Right cardiac atrium (tissue), 5 donors: ENCODE data around the gene CGNL1. TPM values are rescaled to one million over a fixed set of nuclear protein-coding genes. Genes with fewer than 3 reads are reported as not detected.

Experiments
- ATAC-seq, 2 donors: fragments of 200-7000 bp; cut with Tn5 transposase; one replicate each; pipeline versions ENCODE4 v1.8.0 to v1.9.1; 2020; ENCODE audit warnings: moderate library complexity in 2 of 2, mild to moderate bottlenecking in 1 of 2
- DNase-seq, 3 donors: peaks; one replicate each; pipeline ENCODE4 v3.0.0-alpha.2; 2020
- H3K27ac ChIP-seq: one replicate; pipeline ENCODE4 v1.5.1; 2013; ENCODE audit warnings: mild to moderate bottlenecking, low read length, control low read depth, moderate library complexity
- H3K27me3 ChIP-seq: one replicate; pipeline ENCODE4 v1.6.1; 2013; ENCODE audit not compliant: control insufficient read depth, insufficient read depth
- H3K4me1 ChIP-seq: one replicate; pipeline ENCODE4 v1.6.1; 2013; ENCODE audit warnings: low read length; ENCODE audit not compliant: control insufficient read depth, insufficient read depth
- H3K4me3 ChIP-seq: one replicate; pipeline ENCODE4 v1.5.1; 2013; ENCODE audit warnings: low read length, control low read depth
- H3K9me3 ChIP-seq: one replicate; pipeline ENCODE4 v1.6.1; 2013; ENCODE audit warnings: low read length; ENCODE audit not compliant: control insufficient read depth
- WGBS: extraction: QIAGEN DNeasy Blood & Tissue Kit; methylation state at CpG from one replicate; pipeline ENCODE4 v1.1.7; 2013; 5-methylcytosine and 5-hydroxymethylcytosine counted together
- intact Hi-C, 4 donors: fragments of 100-400 bp; cut with DNase I; formaldehyde crosslinking; loops; one replicate each; pipeline versions ENCODE4 v1.11.0 to v1.14.0; 2022 to 2023
- polyA plus RNA-seq: library from polyadenylated mRNA; stranded (reverse); fragments of 200-250 nt; gene quantifications from one replicate; pipeline ENCODE4 v1.2.3, GENCODE V29; 2013
- total RNA-seq, 4 donors: library from RNA; stranded (reverse); fragmentation: NEBNext Ultra II Directional; extraction: Animal tissue kit (Norgen Biotek cat#: 25700); gene quantifications; one replicate each; pipeline ENCODE4 v1.2.1, GENCODE V29; 2021
- donor health status: healthy with polysubstance abuse.
- donor health status: DM: no; HTN: yes; CAD: no.
- donor health status: DM: no; HTN: no; CAD: no.
- donor health status: DM: no; HTN: yes; CAD: no; lungs with severe emphysema.
- donor health status: DM: yes; HTN: yes; CAD: no.

CGNL1 gene
- total and polyA plus RNA-seq, 5 donors = 12.7 to 59.9 (median 49.3) TPM

- no peaks in the 10 kb centered on the region for H3K9me3 ChIP-seq
- DNase-seq (no peak), ATAC-seq (no peak)
- H3K4me3 ChIP-seq = no peak overlapping the region
- WGBS = 63% methylated on average over 4 of the region's 4 CpGs
- no peaks in the 10 kb centered on the region for H3K27me3 ChIP-seq
- peaks cover 1% of the 10 kb centered on the region for H3K4me1 ChIP-seq
- intact Hi-C loops = loop anchor here in 1 of 4 donors (5.0 kb wide), 1 partner anchor 114 kb away; no protein-coding TSS in a partner anchor
- H3K27ac ChIP-seq = no peak overlapping the region
These were observed 80.3 kb downstream of the CGNL1 start for GRCh38 chr15:57456559-57456958.

- DNase-seq = no peak
- 84% methylated on average over 3 of the region's 3 CpGs for WGBS
- H3K27ac ChIP-seq = no peak overlapping the region
- peaks cover 1% of the 10 kb centered on the region for H3K4me1 ChIP-seq
- H3K9me3 ChIP-seq = no peaks in the 10 kb centered on the region
- no peaks in the 10 kb centered on the region for H3K27me3 ChIP-seq
- intact Hi-C loops = loop anchor here in 1 of 4 donors (5.0 kb wide), 1 partner anchor 115 kb away; no protein-coding TSS in a partner anchor
- H3K4me3 ChIP-seq = no peak overlapping the region
- peak in 1 of 2 donors; percentile 7 for ATAC-seq
These were observed 81.4 kb downstream of the CGNL1 start for GRCh38 chr15:57457726-57458125.

GRCh38 chr15:57458356-57458781, 82.1 kb downstream of the CGNL1 start:
- Histone ChIP-seq H3K27me3 (no peaks in the 10 kb centered on the region), H3K9me3 (no peaks in the 10 kb centered on the region), H3K4me3 (no peak overlapping the region), H3K27ac (no peak overlapping the region), H3K4me1 (peaks cover 1% of the 10 kb centered on the region)
- ATAC-seq = peak; percentile 77 to 85
- peak in 2 of 3 donors; percentile 31 to 72 for DNase-seq
- intact Hi-C loops = loop anchor here in 1 of 4 donors (5.0 kb wide), 1 partner anchor 116 kb away; no protein-coding TSS in a partner anchor
- WGBS = 32% methylated on average over 7 of the region's 7 CpGs

GRCh38 chr15:57460208-57460816, 84.0 kb downstream of the CGNL1 start:
- intact Hi-C loops = no loop called here
- H3K27me3 ChIP-seq = no peaks in the 10 kb centered on the region
- H3K27ac ChIP-seq = no peak overlapping the region
- WGBS = 94% methylated on average over 3 of the region's 3 CpGs
- no peak for ATAC-seq
- H3K9me3 ChIP-seq = no peaks in the 10 kb centered on the region
- peaks cover 1% of the 10 kb centered on the region for H3K4me1 ChIP-seq
- DNase-seq = no peak
- no peak overlapping the region for H3K4me3 ChIP-seq

- Histone ChIP-seq H3K4me1 (peaks cover 1% of the 10 kb centered on the region), H3K4me3 (no peak overlapping the region), H3K27me3 (no peaks in the 10 kb centered on the region), H3K27ac (no peak overlapping the region), H3K9me3 (no peaks in the 10 kb centered on the region)
- ATAC-seq (no peak), DNase-seq (no peak)
- intact Hi-C loops = no loop called here
- whole genome bisulfite sequencing = 94% methylated on average over 5 of the region's 5 CpGs
These were observed 85.2 kb downstream of the CGNL1 start for GRCh38 chr15:57461541-57461940.

GRCh38 chr15:57462381-57462780, 86.1 kb downstream of the CGNL1 start:
- Histone ChIP-seq H3K27me3 (no peaks in the 10 kb centered on the region), H3K4me1 (peaks cover 1% of the 10 kb centered on the region), H3K4me3 (no peak overlapping the region), H3K9me3 (no peaks in the 10 kb centered on the region), H3K27ac (no peak overlapping the region)
- intact Hi-C loops = no loop called here
- 38% methylated on average over 2 of the region's 2 CpGs for WGBS
- DNase-seq (no peak), ATAC-seq (no peak)

GRCh38 chr15:57463360-57463759, 87.1 kb downstream of the CGNL1 start:
- H3K4me3 ChIP-seq = no peak overlapping the region
- no peaks in the 10 kb centered on the region for H3K27me3 ChIP-seq
- 75% methylated on average over 7 of the region's 7 CpGs for WGBS
- DNase-seq (peak in 1 of 3 donors; percentile 67), ATAC-seq (peak in 1 of 2 donors; percentile 57)
- intact Hi-C loops = no loop called here
- no peaks in the 10 kb centered on the region for H3K9me3 ChIP-seq
- no peak overlapping the region for H3K27ac ChIP-seq
- H3K4me1 ChIP-seq = no peaks in the 10 kb centered on the region

GRCh38 chr15:57464480-57464879, 88.2 kb downstream of the CGNL1 start:
- 87% methylated on average over 3 of the region's 3 CpGs for WGBS
- DNase-seq = no peak
- H3K27ac ChIP-seq = no peak overlapping the region
- H3K27me3 ChIP-seq = no peaks in the 10 kb centered on the region
- intact Hi-C loops = no loop called here
- no peak overlapping the region for H3K4me3 ChIP-seq
- ATAC-seq = no peak
- H3K9me3 ChIP-seq = no peaks in the 10 kb centered on the region
- peaks cover 2% of the 10 kb centered on the region for H3K4me1 ChIP-seq

- Histone ChIP-seq H3K27me3 (no peaks in the 10 kb centered on the region), H3K27ac (no peak overlapping the region), H3K4me1 (peaks cover 2% of the 10 kb centered on the region), H3K4me3 (no peak overlapping the region), H3K9me3 (no peaks in the 10 kb centered on the region)
- DNase-seq = no peak
- intact Hi-C loops = no loop called here
- no peak for ATAC-seq
- 60% methylated on average over 4 of the region's 4 CpGs for WGBS
These were observed 92.2 kb downstream of the CGNL1 start for GRCh38 chr15:57468486-57468885.

- H3K4me1 ChIP-seq = peaks cover 2% of the 10 kb centered on the region
- no peak for DNase-seq
- no peaks in the 10 kb centered on the region for H3K27me3 ChIP-seq
- intact Hi-C loops = no loop called here
- no peak for ATAC-seq
- no peak overlapping the region for H3K27ac ChIP-seq
- no peak overlapping the region for H3K4me3 ChIP-seq
- WGBS = 94% methylated on average over 3 of the region's 3 CpGs
- no peaks in the 10 kb centered on the region for H3K9me3 ChIP-seq
These were observed 94.2 kb downstream of the CGNL1 start for GRCh38 chr15:57470543-57470942.

GRCh38 chr15:57472861-57473260, 96.6 kb downstream of the CGNL1 start:
- H3K27me3 ChIP-seq = no peaks in the 10 kb centered on the region
- H3K4me1 ChIP-seq = peaks cover 2% of the 10 kb centered on the region
- no peak for ATAC-seq
- 95% methylated on average over 2 of the region's 2 CpGs for WGBS
- no peak for DNase-seq
- intact Hi-C loops = no loop called here
- no peaks in the 10 kb centered on the region for H3K9me3 ChIP-seq
- H3K27ac ChIP-seq = no peak overlapping the region
- H3K4me3 ChIP-seq = no peak overlapping the region
